NB4 (cell line): ENCODE measurements around the gene SYCE3.

ENCODE experiments used
- CTCF ChIP-seq: IDR thresholded peaks from one replicate; pipeline ENCODE4 v1.5.1; 2012; ENCODE audit warnings: low read depth, low read length
- MAX ChIP-seq: IDR thresholded peaks from 2 replicates; pipeline ENCODE4 v1.6.1; 2011; ENCODE audit warnings: low read depth, low read length
- MYC ChIP-seq: IDR thresholded peaks from 2 replicates; pipeline ENCODE4 v1.6.1; 2011; ENCODE audit warnings: low read depth, low read length
- POLR2A ChIP-seq: IDR thresholded peaks from 2 replicates; pipeline ENCODE4 v1.6.1; 2011; ENCODE audit warnings: mild to moderate bottlenecking; ENCODE audit not compliant: insufficient read length; ENCODE audit errors: extremely low read depth

GRCh38 chr22:50577987-50578775 lies 15.5 kb upstream of the SYCE3 start, which contains the start of gene CPT1B:
- TF ChIP-seq CTCF (no peak), POLR2A (no peak), MAX (no peak), MYC (no peak)
